Measurements from ENCODE around the gene ZNF536.

ZNF536 gene

GRCh38 chr19:30333291-30334065 is 38.7 kb upstream of the ZNF536 start:
- TF ChIP-seq, protein P1, sequence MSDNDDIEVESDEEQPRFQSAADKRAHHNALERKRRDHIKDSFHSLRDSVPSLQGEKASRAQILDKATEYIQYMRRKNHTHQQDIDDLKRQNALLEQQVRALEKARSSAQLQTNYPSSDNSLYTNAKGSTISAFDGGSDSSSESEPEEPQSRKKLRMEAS (IDR thresholded peaks at IDR 0.05; ENCODE audit: low read depth, low read length) = no peak
- no peak for TF ChIP-seq MYC (IDR thresholded peaks at IDR 0.05; ENCODE audit: low read depth, low read length)
- no peak for TF ChIP-seq CTCF (IDR thresholded peaks at IDR 0.05; ENCODE audit: low read depth, low read length)
- DNase-seq (ENCODE audit: low read depth) = no peak
- H3K4me3 ChIP-seq (ENCODE audit: low read depth, low read length) = no peak overlapping the region

GRCh38 chr19:30334841-30335240 is 37.3 kb upstream of the ZNF536 start:
- TF ChIP-seq MYC (IDR thresholded peaks at IDR 0.05; ENCODE audit: low read depth, low read length) = no peak
- TF ChIP-seq, protein P1 (IDR thresholded peaks at IDR 0.05; ENCODE audit: low read depth, low read length) = no peak
- no peak for TF ChIP-seq POLR2A (IDR thresholded peaks at IDR 0.05; ENCODE audit: extremely low read depth, insufficient read length)
- no peak for TF ChIP-seq CTCF (IDR thresholded peaks at IDR 0.05; ENCODE audit: low read depth, low read length)
- no peak overlapping the region for H3K4me3 ChIP-seq (ENCODE audit: low read depth, low read length)
- DNase-seq (ENCODE audit: low read depth) = no peak

DNA sequence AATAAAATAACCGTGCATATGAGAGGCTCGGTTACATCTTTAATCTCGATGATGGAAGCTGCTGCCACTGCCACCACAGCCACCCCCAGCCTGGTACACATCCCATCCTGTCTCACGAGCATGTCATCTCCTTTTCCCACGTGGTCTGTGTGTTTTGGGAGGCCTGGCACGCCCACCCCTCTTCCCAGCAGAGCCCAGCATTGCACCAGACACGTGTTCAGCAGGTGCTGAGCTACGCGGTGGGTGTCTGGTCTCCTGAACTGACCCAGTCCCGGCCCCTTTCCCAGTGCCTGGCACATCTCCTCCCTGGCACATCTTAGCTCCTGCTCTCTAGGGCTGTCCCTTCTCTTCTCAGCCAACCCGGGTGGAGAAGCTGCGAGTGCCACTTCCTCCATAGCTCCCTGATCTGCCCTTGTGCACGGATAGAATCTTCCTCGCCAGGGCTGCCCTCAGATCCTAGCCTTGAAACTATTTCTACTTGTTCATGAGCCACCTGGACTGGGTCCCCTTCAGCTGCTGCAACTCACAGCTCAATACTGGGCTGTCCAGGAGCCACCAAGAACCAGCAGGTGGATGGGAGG is 36.8 kb upstream of the ZNF536 start:
- DNase-seq (ENCODE audit: low read depth) = no peak
- TF ChIP-seq, protein P1 (IDR thresholded peaks at IDR 0.05; ENCODE audit: low read depth, low read length) = no peak
- TF ChIP-seq MYC (IDR thresholded peaks at IDR 0.05; ENCODE audit: low read depth, low read length) (no peak), CTCF (IDR thresholded peaks at IDR 0.05; ENCODE audit: low read depth, low read length) (no peak), POLR2A (IDR thresholded peaks at IDR 0.05; ENCODE audit: extremely low read depth, insufficient read length) (no peak)

GRCh38 chr19:30336290-30336689 is 35.9 kb upstream of the ZNF536 start:
- no peak for DNase-seq (ENCODE audit: low read depth)
- no peak for TF ChIP-seq CTCF (IDR thresholded peaks at IDR 0.05; ENCODE audit: low read depth, low read length)
- H3K4me3 ChIP-seq (ENCODE audit: low read depth, low read length) = no peak overlapping the region

More for the DNA sequence above, 36.8 kb upstream of the ZNF536 start:
- no peak overlapping the region for H3K4me3 ChIP-seq (ENCODE audit: low read depth, low read length)

- TF ChIP-seq, protein P1 (IDR thresholded peaks at IDR 0.05; ENCODE audit: low read depth, low read length) = no peak
- TF ChIP-seq CTCF (IDR thresholded peaks at IDR 0.05; ENCODE audit: low read depth, low read length) (no peak), MYC (IDR thresholded peaks at IDR 0.05; ENCODE audit: low read depth, low read length) (no peak), POLR2A (IDR thresholded peaks at IDR 0.05; ENCODE audit: extremely low read depth, insufficient read length) (no peak)
- no peak for DNase-seq (ENCODE audit: low read depth)
- H3K4me3 ChIP-seq (ENCODE audit: low read depth, low read length) = no peak overlapping the region
Observed at GRCh38 chr19:30338041-30338456, 34.1 kb upstream of the ZNF536 start.
